HEK293 (cell line): ENCODE results near the gene NRF1.

Experiments used
- ATF2 ChIP-seq: fragments of 450-650 bp; formaldehyde crosslinking; IDR thresholded peaks from 2 replicates; pipeline ENCODE4 v1.5.1; 2016; ENCODE audit warnings: missing biosample characterization, missing genetic modification characterization, low read depth
- CTCF ChIP-seq: fragments of 450-650 bp; formaldehyde crosslinking; IDR thresholded peaks from 2 replicates; pipeline ENCODE4 v1.5.1; 2016; ENCODE audit warnings: missing biosample characterization, missing genetic modification characterization
- KLF16 ChIP-seq: fragments of 450-650 bp; formaldehyde crosslinking; IDR thresholded peaks from 2 replicates; pipeline ENCODE4 v1.5.1; 2017; ENCODE audit warnings: missing biosample characterization, missing genetic modification characterization
- KLF9 ChIP-seq: fragments of 450-650 bp; formaldehyde crosslinking; IDR thresholded peaks from 2 replicates; pipeline ENCODE4 v1.5.1; 2016; ENCODE audit warnings: missing biosample characterization, missing genetic modification characterization, low read depth
- REST ChIP-seq: fragments of 450-650 bp; formaldehyde crosslinking; IDR thresholded peaks from 2 replicates; pipeline ENCODE4 v1.5.1; 2016; ENCODE audit warnings: missing biosample characterization, missing genetic modification characterization
- SALL2 ChIP-seq: fragments of 450-650 bp; formaldehyde crosslinking; IDR thresholded peaks from 2 replicates; pipeline ENCODE4 v1.5.0; 2017; ENCODE audit warnings: missing biosample characterization, mild to moderate bottlenecking, missing genetic modification characterization, borderline replicate concordance
- ZBTB17 ChIP-seq: fragments of 450-650 bp; formaldehyde crosslinking; IDR thresholded peaks from 2 replicates; pipeline ENCODE4 v1.5.1; 2016; ENCODE audit warnings: missing biosample characterization, missing genetic modification characterization
- ZNF138 ChIP-seq: fragments of 450-650 bp; formaldehyde crosslinking; IDR thresholded peaks from 2 replicates; pipeline ENCODE4 v1.5.1; 2016; ENCODE audit warnings: missing biosample characterization, missing genetic modification characterization, borderline replicate concordance
- ZNF274 ChIP-seq, 2 experiments: fragments of 200-500 bp in 1 of 2; fragments of 450-650 bp in 1 of 2; sonication (Bioruptor generic) in 1 of 2; formaldehyde crosslinking in 1 of 2; IDR thresholded peaks; 2 replicates each; pipeline versions ENCODE4 v1.5.1 to v1.6.1; 2014 to 2016; ENCODE audit warnings: borderline replicate concordance in 1 of 2, inconsistent platforms in 1 of 2, low read length in 1 of 2, missing biosample characterization in 1 of 2, missing genetic modification characterization in 1 of 2
- ZNF549 ChIP-seq: fragments of 450-650 bp; IDR thresholded peaks from 2 replicates; pipeline ENCODE4 v1.5.1; 2018; ENCODE audit warnings: missing biosample characterization, missing genetic modification characterization, mild to moderate bottlenecking, inconsistent platforms, moderate library complexity
- ZNF768 ChIP-seq: fragments of 450-650 bp; formaldehyde crosslinking; IDR thresholded peaks from 2 replicates; pipeline ENCODE4 v1.5.1; 2018; ENCODE audit warnings: missing biosample characterization, mild to moderate bottlenecking, missing genetic modification characterization
- TF ChIP-seq, protein P1 (sequence below): fragments of 450-650 bp; formaldehyde crosslinking; conservative IDR thresholded peaks from 2 replicates; pipeline ENCODE4 v1.5.1; 2016; ENCODE audit warnings: low read depth, missing biosample characterization, missing genetic modification characterization

- TF ChIP-seq KLF9 (tag by site-specific recombination): no peak
- no peak for TF ChIP-seq CTCF
- no peak for TF ChIP-seq ZBTB17 (tag by site-specific recombination)
- TF ChIP-seq REST (tag by site-specific recombination): no peak
- no peak for TF ChIP-seq ZNF138 (tag by site-specific recombination)
- no peak for TF ChIP-seq ZNF274 (IDR thresholded peaks at IDR 0.05; ENCODE audit: low read length)
- TF ChIP-seq ZNF274 (tag by site-specific recombination; IDR thresholded peaks at IDR 0.05; ENCODE audit: borderline replicate concordance): no peak
- TF ChIP-seq, protein P1, sequence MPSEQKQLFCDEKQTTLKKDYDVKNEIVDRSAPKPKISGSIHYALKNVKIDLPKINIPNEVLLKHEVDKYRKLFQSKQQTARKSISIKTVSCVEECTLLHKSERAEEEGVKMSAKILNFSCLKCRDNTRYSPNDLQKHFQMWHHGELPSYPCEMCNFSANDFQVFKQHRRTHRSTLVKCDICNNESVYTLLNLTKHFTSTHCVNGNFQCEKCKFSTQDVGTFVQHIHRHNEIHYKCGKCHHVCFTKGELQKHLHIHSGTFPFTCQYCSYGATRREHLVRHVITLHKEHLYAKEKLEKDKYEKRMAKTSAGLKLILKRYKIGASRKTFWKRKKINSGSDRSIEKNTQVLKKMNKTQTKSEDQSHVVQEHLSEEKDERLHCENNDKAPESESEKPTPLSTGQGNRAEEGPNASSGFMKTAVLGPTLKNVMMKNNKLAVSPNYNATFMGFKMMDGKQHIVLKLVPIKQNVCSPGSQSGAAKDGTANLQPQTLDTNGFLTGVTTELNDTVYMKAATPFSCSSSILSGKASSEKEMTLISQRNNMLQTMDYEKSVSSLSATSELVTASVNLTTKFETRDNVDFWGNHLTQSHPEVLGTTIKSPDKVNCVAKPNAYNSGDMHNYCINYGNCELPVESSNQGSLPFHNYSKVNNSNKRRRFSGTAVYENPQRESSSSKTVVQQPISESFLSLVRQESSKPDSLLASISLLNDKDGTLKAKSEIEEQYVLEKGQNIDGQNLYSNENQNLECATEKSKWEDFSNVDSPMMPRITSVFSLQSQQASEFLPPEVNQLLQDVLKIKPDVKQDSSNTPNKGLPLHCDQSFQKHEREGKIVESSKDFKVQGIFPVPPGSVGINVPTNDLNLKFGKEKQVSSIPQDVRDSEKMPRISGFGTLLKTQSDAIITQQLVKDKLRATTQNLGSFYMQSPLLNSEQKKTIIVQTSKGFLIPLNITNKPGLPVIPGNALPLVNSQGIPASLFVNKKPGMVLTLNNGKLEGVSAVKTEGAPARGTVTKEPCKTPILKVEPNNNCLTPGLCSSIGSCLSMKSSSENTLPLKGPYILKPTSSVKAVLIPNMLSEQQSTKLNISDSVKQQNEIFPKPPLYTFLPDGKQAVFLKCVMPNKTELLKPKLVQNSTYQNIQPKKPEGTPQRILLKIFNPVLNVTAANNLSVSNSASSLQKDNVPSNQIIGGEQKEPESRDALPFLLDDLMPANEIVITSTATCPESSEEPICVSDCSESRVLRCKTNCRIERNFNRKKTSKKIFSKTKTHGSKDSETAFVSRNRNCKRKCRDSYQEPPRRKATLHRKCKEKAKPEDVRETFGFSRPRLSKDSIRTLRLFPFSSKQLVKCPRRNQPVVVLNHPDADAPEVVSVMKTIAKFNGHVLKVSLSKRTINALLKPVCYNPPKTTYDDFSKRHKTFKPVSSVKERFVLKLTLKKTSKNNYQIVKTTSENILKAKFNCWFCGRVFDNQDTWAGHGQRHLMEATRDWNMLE (tag by site-specific recombination): no peak
- TF ChIP-seq ATF2: no peak
- TF ChIP-seq SALL2: no peak
- no peak for TF ChIP-seq ZNF549 (tag by site-specific recombination)
- TF ChIP-seq KLF16 (tag by site-specific recombination): no peak
- TF ChIP-seq ZNF768 (tag by site-specific recombination): no peak
Measured at GRCh38 chr7:129804890-129805719, 193.6 kb downstream of the NRF1 start.
